ENCODE results near the gene XPR1.

- no peak for TF ChIP-seq POLR2A (IDR thresholded peaks at IDR 0.05)
- TF ChIP-seq, protein P1, sequence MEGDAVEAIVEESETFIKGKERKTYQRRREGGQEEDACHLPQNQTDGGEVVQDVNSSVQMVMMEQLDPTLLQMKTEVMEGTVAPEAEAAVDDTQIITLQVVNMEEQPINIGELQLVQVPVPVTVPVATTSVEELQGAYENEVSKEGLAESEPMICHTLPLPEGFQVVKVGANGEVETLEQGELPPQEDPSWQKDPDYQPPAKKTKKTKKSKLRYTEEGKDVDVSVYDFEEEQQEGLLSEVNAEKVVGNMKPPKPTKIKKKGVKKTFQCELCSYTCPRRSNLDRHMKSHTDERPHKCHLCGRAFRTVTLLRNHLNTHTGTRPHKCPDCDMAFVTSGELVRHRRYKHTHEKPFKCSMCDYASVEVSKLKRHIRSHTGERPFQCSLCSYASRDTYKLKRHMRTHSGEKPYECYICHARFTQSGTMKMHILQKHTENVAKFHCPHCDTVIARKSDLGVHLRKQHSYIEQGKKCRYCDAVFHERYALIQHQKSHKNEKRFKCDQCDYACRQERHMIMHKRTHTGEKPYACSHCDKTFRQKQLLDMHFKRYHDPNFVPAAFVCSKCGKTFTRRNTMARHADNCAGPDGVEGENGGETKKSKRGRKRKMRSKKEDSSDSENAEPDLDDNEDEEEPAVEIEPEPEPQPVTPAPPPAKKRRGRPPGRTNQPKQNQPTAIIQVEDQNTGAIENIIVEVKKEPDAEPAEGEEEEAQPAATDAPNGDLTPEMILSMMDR (IDR thresholded peaks at IDR 0.05): no peak
These were observed 110.8 kb downstream of the XPR1 start for GRCh38 chr1:180742663-180743062.
